GM12878 (cell line): ENCODE data around the gene MCM9. TPM values are rescaled to one million over a fixed set of nuclear protein-coding genes. Genes with fewer than 3 reads are reported as not detected.

Experiments used
- ATAC-seq: fragments of 200-7000 bp; cut with Tn5 transposase; 3 replicates; pipeline ENCODE4 v1.9.1; 2020; ENCODE audit warnings: mild to moderate bottlenecking, moderate library complexity
- BruUV-seq: library from RNA; stranded (reverse); fragments of 400-500 nt; replicated peaks from 2 replicates; lab custom pipeline; 2021; lab: Mats Ljungman, UMichigan
- CTCF ChIA-PET: fragments of 300-600 bp; sonication (Branson Sonifier 250); formaldehyde crosslinking; extraction: SDS; loops from one replicate; lab custom pipeline; 2021; ENCODE audit warnings: inconsistent platforms; lab: Yijun Ruan, JAX
- POLR2A ChIA-PET: fragments of 350-600 bp; formaldehyde crosslinking; extraction: SDS; loops from one replicate; lab custom pipeline; 2021; ENCODE audit warnings: inconsistent platforms; lab: Charles Lee
- RAD21 ChIA-PET: fragments of 300-600 bp; sonication (Branson Sonifier 250); formaldehyde crosslinking; loops from one replicate; lab custom pipeline; 2023; ENCODE audit warnings: antibody characterized with exemption; ENCODE audit not compliant: unreplicated experiment; lab: Charles Lee
- SMC1A ChIA-PET: fragments of 300-600 bp; sonication (Branson Sonifier 250); formaldehyde crosslinking; loops from one replicate; lab custom pipeline; 2023; ENCODE audit not compliant: unreplicated experiment, uncharacterized antibody; lab: Charles Lee
- DNase-seq: peaks from one replicate; pipeline ENCODE4 v3.0.0-alpha.2; 2011; ENCODE audit warnings: low read depth, low spot score
- FAIRE-seq: peaks from 3 replicates; lab custom pipeline; 2011; peaks lifted over from hg19 to GRCh38; lab: Jason Lieb, UNC
- H2AFZ ChIP-seq: 2 replicates; pipeline ENCODE4 v1.6.0; 2011; ENCODE audit warnings: low read depth, low read length, control low read depth; ENCODE audit not compliant: control insufficient read depth
- H3K27ac ChIP-seq: 2 replicates; pipeline ENCODE4 v1.5.1; 2011; ENCODE audit warnings: control low read depth; ENCODE audit not compliant: control insufficient read depth, insufficient read depth
- H3K27me3 ChIP-seq, 2 experiments: replicated peaks in 1 of 2; 2 replicates each; pipeline versions ENCODE4 v1.6.0 to v1.6.1; 2011; ENCODE audit warnings: low read length in 1 of 2; ENCODE audit not compliant: control insufficient read depth in 2 of 2, insufficient read depth in 2 of 2
- H3K36me3 ChIP-seq, 2 experiments: 2 replicates each; pipeline ENCODE4 v1.5.1; 2011; ENCODE audit warnings: low read length in 1 of 2; ENCODE audit not compliant: control insufficient read depth in 2 of 2, insufficient read depth in 2 of 2
- H3K4me1 ChIP-seq: 2 replicates; pipeline ENCODE4 v1.6.1; 2011; ENCODE audit warnings: mild to moderate bottlenecking, low read length, moderate library complexity, mixed read lengths; ENCODE audit not compliant: control insufficient read depth, insufficient read depth
- H3K4me2 ChIP-seq: 2 replicates; pipeline ENCODE4 v1.6.0; 2011; ENCODE audit warnings: control low read depth; ENCODE audit not compliant: control insufficient read depth, insufficient read depth
- H3K4me3 ChIP-seq: fragments of 200-600 bp; sonication (generic); 2 replicates; pipeline ENCODE4 v1.5.1; 2016
- H3K79me2 ChIP-seq: 2 replicates; pipeline ENCODE4 v1.6.0; 2011; ENCODE audit warnings: low read length; ENCODE audit not compliant: control insufficient read depth, insufficient read depth
- H3K9ac ChIP-seq: 2 replicates; pipeline ENCODE4 v1.8.0; 2011; ENCODE audit warnings: low read length, control low read depth, mixed read lengths; ENCODE audit not compliant: control insufficient read depth, insufficient read depth
- H3K9me3 ChIP-seq: replicated peaks from 3 replicates; pipeline ENCODE4 v1.5.1; 2011; ENCODE audit warnings: mild to moderate bottlenecking, low read length; ENCODE audit not compliant: control insufficient read depth, insufficient read depth
- H4K20me1 ChIP-seq: 2 replicates; pipeline ENCODE4 v1.6.0; 2011; ENCODE audit not compliant: control insufficient read depth, insufficient read depth
- BHLHE40 ChIP-seq, 2 experiments: fragments of 450-650 bp in 1 of 2; IDR thresholded peaks; 2 replicates each; pipeline ENCODE4 v1.6.1; 2011 to 2017; ENCODE audit warnings: low read depth in 2 of 2, borderline replicate concordance in 1 of 2, improper control_type of control experiment in 1 of 2, low read length in 1 of 2, mild to moderate bottlenecking in 1 of 2
- CBFB ChIP-seq: IDR thresholded peaks from 2 replicates; pipeline ENCODE4 v1.6.1; 2016; ENCODE audit warnings: antibody characterized with exemption, low read depth
- HDGF ChIP-seq: fragments of 450-650 bp; IDR thresholded peaks from 2 replicates; pipeline ENCODE4 v1.6.1; 2016; ENCODE audit warnings: antibody characterized with exemption
- PKNOX1 ChIP-seq: fragments of 450-650 bp; IDR thresholded peaks from 2 replicates; pipeline ENCODE4 v1.6.1; 2016; ENCODE audit warnings: mild to moderate bottlenecking
- POLR2AphosphoS2 ChIP-seq: IDR thresholded peaks from 2 replicates; pipeline ENCODE4 v1.6.1; 2011; ENCODE audit warnings: low read depth, mild to moderate bottlenecking, low read length, improper control_type of control experiment, moderate library complexity
- RAD21 ChIP-seq: IDR thresholded peaks from 2 replicates; pipeline ENCODE4 v1.6.1; 2011; ENCODE audit warnings: mild to moderate bottlenecking, low read depth, low read length, moderate library complexity; ENCODE audit not compliant: insufficient read depth
- SMAD5 ChIP-seq: IDR thresholded peaks from 2 replicates; pipeline ENCODE4 v1.6.1; 2016; ENCODE audit warnings: antibody characterized with exemption, low read depth
- SMARCA5 ChIP-seq: fragments of 450-650 bp; IDR thresholded peaks from 2 replicates; pipeline ENCODE4 v1.6.1; 2017; ENCODE audit warnings: mild to moderate bottlenecking
- SRF ChIP-seq, 2 experiments: IDR thresholded peaks; 2 replicates each; pipeline ENCODE4 v1.6.1; 2011; ENCODE audit warnings: low read depth in 2 of 2, low read length in 2 of 2, mild to moderate bottlenecking in 1 of 2, moderate library complexity in 1 of 2
- TAF1 ChIP-seq: IDR thresholded peaks from 2 replicates; pipeline ENCODE4 v1.6.1; 2011; ENCODE audit warnings: mild to moderate bottlenecking, low read depth, low read length, borderline replicate concordance
- WGBS: methylation state at CpG from one replicate; pipeline ENCODE4 v1.1.6; 2016; ENCODE audit warnings: low lambda C conversion rate; ENCODE audit not compliant: insufficient replicate concordance, insufficient coverage; ENCODE audit errors: missing lambda C conversion rate; 5-methylcytosine and 5-hydroxymethylcytosine counted together
- in situ Hi-C: fragments of 300-500 bp; cut with MboI; formaldehyde crosslinking; loops from 9 replicates; pipeline ENCODE4 v1.14.3; 2018; ENCODE audit warnings: mixed read lengths
- intact Hi-C: fragments of 100-400 bp; cut with micrococcal nuclease; formaldehyde crosslinking; loops from one replicate; pipeline ENCODE4 v1.14.2; 2022; ENCODE audit not compliant: unreplicated experiment
- polyA plus RNA-seq, 11 experiments: library from polyadenylated mRNA; depleted of rRNA in 4 of 11; unstranded in 6 of 11; stranded (reverse) in 5 of 11; fragments of >200 nt; fragmentation: Nextera tagmentation in 4 of 11; fragmentation: Illumina TruSeq in 1 of 11; extraction: Ambion mirVana in 4 of 11; extraction: Trizol in 1 of 11; gene quantifications; 1 replicate in 1 of 11; 2 replicates in 10 of 11; pipeline versions ENCODE4 v1.2.1 to v1.2.3, GENCODE V29; 2011 to 2016; ENCODE audit warnings: inconsistent platforms in 2 of 11, missing spikeins in 2 of 11, low read depth in 1 of 11
- total RNA-seq, 4 experiments: library from RNA; depleted of rRNA in 3 of 4; stranded (reverse); fragments of >200 nt in 3 of 4; fragmentation: Illumina TruSeq in 1 of 4; extraction: Trizol in 1 of 4; gene quantifications; 2 replicates each; pipeline versions ENCODE4 v1.2.1 to v1.2.3, GENCODE V29; 2013 to 2021
- TF ChIP-seq, protein P1 (sequence below): fragments of 450-650 bp; IDR thresholded peaks from 2 replicates; pipeline ENCODE4 v1.6.1; 2017; ENCODE audit warnings: mild to moderate bottlenecking
- TF ChIP-seq, protein P2 (sequence below), 3 experiments: IDR thresholded peaks in 2 of 3; conservative IDR thresholded peaks in 1 of 3; 2 replicates each; pipeline ENCODE4 v1.5.1; 2011; ENCODE audit warnings: low read depth in 3 of 3, low read length in 3 of 3, mild to moderate bottlenecking in 3 of 3, control low read depth in 2 of 3, moderate library complexity in 2 of 3, inconsistent platforms in 1 of 3, mixed read lengths in 1 of 3; ENCODE audit not compliant: control insufficient read depth in 2 of 3, insufficient read depth in 1 of 3; ENCODE audit errors: extremely low read depth in 1 of 3

Gene MCM9
- total and polyA plus RNA-seq, 10 of the 15 experiments (the other 5 are each of a cell fraction or from before 2014, with no cell fraction given) = 3.4 to 18.5 (median 9.7) TPM

- intact Hi-C loops (no loop called here), in situ Hi-C loops (loop anchor here (25.0 kb wide), 1 partner anchor 141 kb away; no protein-coding TSS in a partner anchor)
- FAIRE-seq (no peak), ATAC-seq (no peak), DNase-seq (no peak)
- Histone ChIP-seq H3K36me3 (no peaks in the 10 kb centered on the region), H3K9ac (no peak overlapping the region), H4K20me1 (no peaks in the 10 kb centered on the region), H3K27ac (no peak overlapping the region), H3K79me2 (no peaks in the 10 kb centered on the region), H2AFZ (no peak overlapping the region), H3K4me1 (no peaks in the 10 kb centered on the region), H3K9me3 (no peaks in the 10 kb centered on the region), H3K4me2 (no peak overlapping the region), H3K27me3 (no peaks in the 10 kb centered on the region), H3K4me3 (no peak overlapping the region)
- ChIA-PET SMC1A (no interaction called here), POLR2A (no interaction called here), RAD21 (no interaction called here), CTCF (interaction anchor here (1.1 to 2.0 kb wide), 4 partner anchors 8 to 139 kb away, joined by 3 to 6 read pairs (median 4); no protein-coding TSS in a partner anchor)
- 76% methylated on average over 3 of the region's 3 CpGs for WGBS
- BruUV-seq = no TSS peak
- no peak for TF ChIP-seq SMARCA5
- TF ChIP-seq SRF (IDR thresholded peaks at IDR 0.05; ENCODE audit: low read depth in 2 of 2, low read length in 2 of 2) = no peak
- no peak for TF ChIP-seq HDGF
- TF ChIP-seq CBFB = no peak
- no peak for TF ChIP-seq SMAD5
These were observed 35.9 kb upstream of the MCM9 start for GRCh38 chr6:118970866-118971265.

- RAD21 ChIA-PET = interaction anchor here (0.8 kb wide), 1 partner anchor 142 kb away, joined by 7 read pairs; no protein-coding TSS in a partner anchor
- 90% methylated on average over 2 of the region's 2 CpGs for WGBS
- TF ChIP-seq BHLHE40 (IDR thresholded peaks at IDR 0.05; ENCODE audit: borderline replicate concordance in 1 of 2, low read depth in 2 of 2, low read length in 1 of 2) (no peak), RAD21 (peak; percentile 29; the same call in 1 of the 2 replicates), POLR2AphosphoS2 (no peak), TAF1 (no peak), PKNOX1 (no peak)
- TF ChIP-seq, protein P1, sequence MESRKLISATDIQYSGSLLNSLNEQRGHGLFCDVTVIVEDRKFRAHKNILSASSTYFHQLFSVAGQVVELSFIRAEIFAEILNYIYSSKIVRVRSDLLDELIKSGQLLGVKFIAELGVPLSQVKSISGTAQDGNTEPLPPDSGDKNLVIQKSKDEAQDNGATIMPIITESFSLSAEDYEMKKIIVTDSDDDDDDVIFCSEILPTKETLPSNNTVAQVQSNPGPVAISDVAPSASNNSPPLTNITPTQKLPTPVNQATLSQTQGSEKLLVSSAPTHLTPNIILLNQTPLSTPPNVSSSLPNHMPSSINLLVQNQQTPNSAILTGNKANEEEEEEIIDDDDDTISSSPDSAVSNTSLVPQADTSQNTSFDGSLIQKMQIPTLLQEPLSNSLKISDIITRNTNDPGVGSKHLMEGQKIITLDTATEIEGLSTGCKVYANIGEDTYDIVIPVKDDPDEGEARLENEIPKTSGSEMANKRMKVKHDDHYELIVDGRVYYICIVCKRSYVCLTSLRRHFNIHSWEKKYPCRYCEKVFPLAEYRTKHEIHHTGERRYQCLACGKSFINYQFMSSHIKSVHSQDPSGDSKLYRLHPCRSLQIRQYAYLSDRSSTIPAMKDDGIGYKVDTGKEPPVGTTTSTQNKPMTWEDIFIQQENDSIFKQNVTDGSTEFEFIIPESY = no peak
- TF ChIP-seq, protein P2, sequence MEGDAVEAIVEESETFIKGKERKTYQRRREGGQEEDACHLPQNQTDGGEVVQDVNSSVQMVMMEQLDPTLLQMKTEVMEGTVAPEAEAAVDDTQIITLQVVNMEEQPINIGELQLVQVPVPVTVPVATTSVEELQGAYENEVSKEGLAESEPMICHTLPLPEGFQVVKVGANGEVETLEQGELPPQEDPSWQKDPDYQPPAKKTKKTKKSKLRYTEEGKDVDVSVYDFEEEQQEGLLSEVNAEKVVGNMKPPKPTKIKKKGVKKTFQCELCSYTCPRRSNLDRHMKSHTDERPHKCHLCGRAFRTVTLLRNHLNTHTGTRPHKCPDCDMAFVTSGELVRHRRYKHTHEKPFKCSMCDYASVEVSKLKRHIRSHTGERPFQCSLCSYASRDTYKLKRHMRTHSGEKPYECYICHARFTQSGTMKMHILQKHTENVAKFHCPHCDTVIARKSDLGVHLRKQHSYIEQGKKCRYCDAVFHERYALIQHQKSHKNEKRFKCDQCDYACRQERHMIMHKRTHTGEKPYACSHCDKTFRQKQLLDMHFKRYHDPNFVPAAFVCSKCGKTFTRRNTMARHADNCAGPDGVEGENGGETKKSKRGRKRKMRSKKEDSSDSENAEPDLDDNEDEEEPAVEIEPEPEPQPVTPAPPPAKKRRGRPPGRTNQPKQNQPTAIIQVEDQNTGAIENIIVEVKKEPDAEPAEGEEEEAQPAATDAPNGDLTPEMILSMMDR (IDR thresholded peaks at IDR 0.05 in 2 of 3, conservative IDR thresholded peaks at IDR 0.05 in 1 of 3; ENCODE audit: control insufficient read depth in 2 of 3, extremely low read depth in 1 of 3, insufficient read depth in 1 of 3, low read depth in 3 of 3, low read length in 3 of 3) = 0 out of 6 replicates have a peak, but pooled peaks of 2 of the 3 experiments have one; percentile 3 to 13
These were observed 33.5 kb upstream of the MCM9 start for GRCh38 chr6:118968416-118968815.

More at GRCh38 chr6:118968416-118968815, 33.5 kb upstream of the MCM9 start:
- Histone ChIP-seq H3K4me1 (no peaks in the 10 kb centered on the region), H3K9me3 (no peaks in the 10 kb centered on the region), H3K79me2 (no peaks in the 10 kb centered on the region), H2AFZ (no peak overlapping the region), H3K4me2 (no peak overlapping the region), H3K27me3 (no peaks in the 10 kb centered on the region), H4K20me1 (no peaks in the 10 kb centered on the region), H3K4me3 (no peak overlapping the region), H3K36me3 (no peaks in the 10 kb centered on the region), H3K9ac (no peak overlapping the region), H3K27ac (no peak overlapping the region)
- CTCF ChIA-PET = interaction anchor here (1.1 to 2.6 kb wide), 4 partner anchors 10 to 382 kb away, joined by 3 to 15 read pairs (median 3); no protein-coding TSS in a partner anchor
- POLR2A ChIA-PET = no interaction called here
- in situ Hi-C loops = loop anchor here (25.0 kb wide), 1 partner anchor 144 kb away; no protein-coding TSS in a partner anchor
- no peak for DNase-seq
- intact Hi-C loops = loop anchor here (1.0 kb wide), 1 partner anchor 142 kb away; no protein-coding TSS in a partner anchor
- no peak for FAIRE-seq
- SMC1A ChIA-PET = interaction anchor here (0.9 to 1.3 kb wide), 2 partner anchors 38 to 142 kb away, joined by 3 to 6 read pairs; no protein-coding TSS in a partner anchor
- ATAC-seq = no peak
- no TSS peak for BruUV-seq
